Fibroblast of pulmonary artery (primary cell): ENCODE results near the gene FAF1.

ENCODE experiments used
- DNase-seq: peaks from one replicate; pipeline ENCODE4 v3.0.0-alpha.2; 2010; ENCODE audit warnings: low read depth
- H3K4me3 ChIP-seq: replicated peaks from 2 replicates; pipeline ENCODE4 v1.5.1; 2011; ENCODE audit warnings: low read depth, mild to moderate bottlenecking, control low read depth, low read length, moderate library complexity
- TF ChIP-seq, protein P1 (sequence below): IDR thresholded peaks from 2 replicates; pipeline ENCODE4 v1.5.1; 2011; ENCODE audit warnings: mild to moderate bottlenecking, control low read depth, low read length, inconsistent platforms; ENCODE audit errors: missing control alignments

FAF1 gene

DNA sequence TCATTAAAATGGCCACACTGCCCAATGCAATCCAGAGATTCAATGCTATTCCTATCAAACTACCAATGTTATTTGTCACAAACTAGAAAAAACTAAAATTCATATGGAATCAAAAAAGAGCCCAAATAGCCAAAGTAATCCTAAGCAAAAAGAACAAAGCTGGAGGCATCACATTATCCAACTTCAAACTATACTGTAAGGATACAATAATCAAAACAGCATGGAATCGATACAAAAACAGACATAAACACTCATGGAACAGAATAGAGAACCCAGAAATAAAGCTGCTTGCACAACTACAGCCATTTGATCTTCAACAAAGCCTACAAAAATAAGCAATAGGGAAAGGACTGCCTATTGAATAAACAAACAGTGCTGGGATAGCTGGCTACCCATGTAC is 100.4 kb downstream of the FAF1 start:
- DNase-seq: no peak
- no peak overlapping the region for H3K4me3 ChIP-seq
- TF ChIP-seq, protein P1, sequence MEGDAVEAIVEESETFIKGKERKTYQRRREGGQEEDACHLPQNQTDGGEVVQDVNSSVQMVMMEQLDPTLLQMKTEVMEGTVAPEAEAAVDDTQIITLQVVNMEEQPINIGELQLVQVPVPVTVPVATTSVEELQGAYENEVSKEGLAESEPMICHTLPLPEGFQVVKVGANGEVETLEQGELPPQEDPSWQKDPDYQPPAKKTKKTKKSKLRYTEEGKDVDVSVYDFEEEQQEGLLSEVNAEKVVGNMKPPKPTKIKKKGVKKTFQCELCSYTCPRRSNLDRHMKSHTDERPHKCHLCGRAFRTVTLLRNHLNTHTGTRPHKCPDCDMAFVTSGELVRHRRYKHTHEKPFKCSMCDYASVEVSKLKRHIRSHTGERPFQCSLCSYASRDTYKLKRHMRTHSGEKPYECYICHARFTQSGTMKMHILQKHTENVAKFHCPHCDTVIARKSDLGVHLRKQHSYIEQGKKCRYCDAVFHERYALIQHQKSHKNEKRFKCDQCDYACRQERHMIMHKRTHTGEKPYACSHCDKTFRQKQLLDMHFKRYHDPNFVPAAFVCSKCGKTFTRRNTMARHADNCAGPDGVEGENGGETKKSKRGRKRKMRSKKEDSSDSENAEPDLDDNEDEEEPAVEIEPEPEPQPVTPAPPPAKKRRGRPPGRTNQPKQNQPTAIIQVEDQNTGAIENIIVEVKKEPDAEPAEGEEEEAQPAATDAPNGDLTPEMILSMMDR: no peak

DNA sequence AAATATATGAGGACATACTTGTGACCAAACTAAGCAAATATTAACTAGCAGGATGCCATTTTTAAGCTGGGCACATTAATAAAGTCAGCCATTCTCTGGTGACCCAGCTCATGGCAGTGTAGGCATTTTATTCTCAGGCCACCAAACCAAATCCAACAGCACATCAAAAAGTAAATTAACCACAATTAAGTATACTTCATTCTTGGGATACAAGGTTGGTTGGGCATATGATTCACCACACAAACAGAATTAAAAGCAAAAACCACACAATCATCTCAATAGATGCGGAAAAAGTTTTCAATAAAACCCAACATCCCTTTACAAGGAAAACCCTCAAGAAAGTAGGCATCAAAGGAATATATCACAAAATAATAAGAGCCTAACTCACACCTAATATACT is 101.3 kb downstream of the FAF1 start:
- no peak overlapping the region for H3K4me3 ChIP-seq
- TF ChIP-seq, protein P1: no peak
- no peak for DNase-seq

DNA sequence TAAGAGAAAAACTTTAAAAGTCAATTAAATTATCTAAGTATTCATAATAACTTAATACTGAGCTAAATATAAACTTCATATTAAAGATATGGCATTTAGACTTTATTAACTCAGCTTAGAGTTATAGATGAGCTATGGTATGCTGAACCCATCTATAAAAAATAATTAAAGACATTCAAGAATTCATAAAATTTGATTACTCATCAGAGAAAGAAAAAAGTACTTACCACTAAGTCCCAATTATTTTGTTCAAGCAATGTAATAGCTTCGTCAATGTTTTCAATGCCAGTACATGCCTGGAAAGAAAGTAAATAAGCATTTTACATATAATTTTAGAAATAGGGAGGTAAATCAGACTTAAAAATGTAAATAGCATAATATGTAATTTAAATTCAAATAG is 102.4 kb downstream of the FAF1 start:
- TF ChIP-seq, protein P1: no peak
- no peak overlapping the region for H3K4me3 ChIP-seq
- no peak for DNase-seq

DNA sequence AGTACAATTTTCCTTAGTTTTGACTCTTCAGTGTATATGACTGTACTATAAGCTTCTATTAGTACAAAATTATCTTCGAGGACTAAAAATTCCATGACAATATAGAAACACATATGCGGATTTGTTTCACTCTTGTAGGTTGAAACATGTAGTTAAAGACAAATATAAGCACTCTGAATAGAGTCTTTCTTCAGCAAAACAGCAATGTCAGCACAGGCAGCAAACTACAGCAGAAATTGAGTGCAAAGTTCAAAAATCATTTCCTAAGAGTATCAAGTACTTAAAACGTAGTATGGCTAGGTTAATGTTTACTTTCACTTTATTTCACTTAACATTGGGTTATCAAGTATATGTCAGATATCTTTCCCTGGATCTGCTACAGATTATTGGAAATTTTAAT is 106.7 kb downstream of the FAF1 start:
- no peak overlapping the region for H3K4me3 ChIP-seq
- TF ChIP-seq, protein P1: no peak
- no peak for DNase-seq

DNA sequence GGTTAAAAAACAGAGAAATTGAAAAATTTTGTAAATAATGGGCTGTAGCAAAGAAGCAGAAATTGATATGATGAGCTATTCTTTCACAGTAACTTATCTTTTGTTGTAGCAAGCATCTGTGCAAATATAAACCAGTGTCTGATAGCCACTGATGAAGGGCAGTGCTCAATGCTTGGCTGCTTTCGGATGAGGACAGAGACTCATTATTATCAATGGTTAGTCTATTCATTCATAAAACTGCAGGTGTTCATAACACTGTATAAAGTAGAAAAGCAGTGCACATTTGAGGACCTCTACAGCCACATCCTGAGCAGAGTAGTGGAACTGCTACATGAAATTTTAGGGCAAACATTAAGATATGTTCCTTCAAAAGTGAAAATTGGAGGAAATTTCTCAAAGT is 107.2 kb downstream of the FAF1 start:
- no peak overlapping the region for H3K4me3 ChIP-seq
- TF ChIP-seq, protein P1: no peak
- DNase-seq: no peak

DNA sequence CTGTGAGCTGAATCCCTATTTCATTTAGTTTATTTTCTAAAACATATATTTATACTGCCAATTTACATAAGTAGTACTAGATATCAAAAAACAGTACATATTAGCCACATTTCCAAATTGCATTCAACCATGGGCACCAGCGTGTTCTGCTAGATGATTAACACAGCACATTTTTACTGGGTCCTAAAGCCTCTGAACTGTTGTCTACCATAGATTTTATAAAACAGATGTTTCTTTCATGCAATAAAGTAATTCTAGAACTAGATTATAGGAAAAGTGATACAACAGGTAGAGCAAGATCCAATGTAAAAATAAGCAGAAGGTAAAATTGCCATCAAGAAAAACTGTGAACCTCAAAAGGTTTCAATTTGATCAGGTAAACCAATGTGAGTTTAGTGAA is 108.6 kb downstream of the FAF1 start:
- TF ChIP-seq, protein P1: no peak
- no peak for DNase-seq
- no peak overlapping the region for H3K4me3 ChIP-seq

DNA sequence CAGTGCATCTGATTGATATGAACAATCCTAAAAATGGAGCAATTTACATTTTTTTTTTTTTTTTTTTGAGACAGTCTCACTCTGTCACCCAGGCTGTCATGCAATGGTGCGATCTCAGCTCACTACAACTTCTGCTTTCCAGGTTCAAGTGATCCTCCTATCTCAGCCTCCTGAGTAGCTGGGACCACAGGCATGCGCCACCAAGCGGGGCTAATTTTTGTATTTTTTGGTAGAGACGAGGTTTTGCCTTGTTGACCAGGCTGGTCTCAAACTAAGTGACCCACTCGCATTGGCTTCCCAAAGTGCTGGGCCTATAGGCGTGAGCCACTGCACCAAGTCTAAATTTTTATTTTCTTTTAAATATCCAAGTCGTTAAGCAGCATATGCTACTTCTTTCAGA is 109.0 kb downstream of the FAF1 start:
- TF ChIP-seq, protein P1: no peak
- H3K4me3 ChIP-seq: no peak overlapping the region
- no peak for DNase-seq
